HG03196 (cell line): ENCODE data around the gene GRIN3A.

Experiments used
- ATAC-seq: cut with Tn5 transposase; IDR thresholded peaks from one replicate; pipeline ENCODE4 v1.9.1; 2021; ENCODE audit not compliant: unreplicated experiment

GRIN3A gene

DNA sequence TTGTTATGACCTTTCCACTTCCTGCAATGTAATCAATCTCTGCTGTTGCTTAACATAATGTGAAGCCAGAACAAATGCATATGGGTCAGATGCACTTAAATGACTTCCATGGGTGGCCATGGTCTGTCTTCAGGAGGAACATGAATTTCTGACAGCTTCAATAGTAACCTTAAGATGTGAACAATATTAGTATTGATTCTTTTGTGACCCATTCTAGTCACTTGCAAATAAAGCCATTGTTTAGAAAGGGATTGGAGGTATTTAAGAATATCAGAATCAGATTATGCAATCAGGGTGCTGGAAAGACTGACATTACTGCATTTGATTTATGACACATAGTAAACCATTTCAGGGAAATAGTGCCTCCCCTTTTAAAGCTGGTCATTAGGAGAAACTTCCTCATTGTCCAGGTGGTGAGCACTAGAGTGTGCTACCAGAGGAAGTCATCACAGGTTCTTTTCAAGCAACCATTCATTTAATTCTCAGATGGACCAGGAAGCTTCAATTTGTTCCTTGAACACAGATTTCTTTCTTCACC lies 32.1 kb downstream of the GRIN3A start:
- ATAC-seq = no peak

- peak; percentile 84 for ATAC-seq
Measured at GRCh38 chr9:101705135-101705661, 33.2 kb downstream of the GRIN3A start.

- ATAC-seq = no peak
Measured at GRCh38 chr9:101702257-101702656, 36.2 kb downstream of the GRIN3A start.

GRCh38 chr9:101693546-101694336 lies 44.7 kb downstream of the GRIN3A start:
- ATAC-seq = no peak

GRCh38 chr9:101691657-101692056 lies 46.8 kb downstream of the GRIN3A start:
- ATAC-seq = no peak

DNA sequence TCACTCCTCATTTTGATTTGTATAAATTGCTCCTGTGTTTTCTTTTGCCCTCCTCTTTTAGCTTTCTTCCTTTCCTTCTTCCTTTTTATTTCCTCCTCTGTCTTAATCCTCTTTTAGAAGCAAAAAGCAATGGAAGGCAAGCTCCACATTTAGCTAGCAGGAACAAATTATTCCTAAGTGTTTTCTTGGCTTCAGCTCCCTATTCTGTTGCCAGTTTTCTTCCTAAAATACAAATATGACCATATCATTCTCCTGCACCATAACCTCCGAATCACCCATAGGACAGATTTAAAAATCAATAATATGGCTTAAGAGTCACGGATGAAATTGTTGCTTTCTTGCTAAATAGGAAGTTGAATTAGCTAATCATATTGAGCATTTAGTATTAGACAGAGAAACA lies 49.4 kb downstream of the GRIN3A start:
- ATAC-seq = no peak

DNA sequence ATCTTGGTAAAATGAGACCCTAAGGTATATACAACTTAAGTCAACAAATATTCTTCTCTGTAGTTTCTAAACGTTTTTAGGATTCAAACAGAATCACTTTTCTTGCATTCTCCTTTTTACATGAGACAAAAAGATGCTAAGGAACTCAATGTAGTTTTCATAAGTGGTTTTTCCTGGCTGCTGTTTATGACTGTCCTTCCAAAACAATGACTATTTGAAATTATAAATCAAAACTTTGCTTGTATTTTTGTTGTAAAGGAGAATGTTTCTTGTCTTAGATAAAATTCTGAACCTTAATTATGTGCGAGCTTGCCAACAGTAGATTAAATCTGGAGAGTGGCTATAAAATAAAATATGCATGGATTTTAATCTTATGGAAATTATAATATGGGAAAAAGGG lies 53.8 kb downstream of the GRIN3A start:
- no peak for ATAC-seq

DNA sequence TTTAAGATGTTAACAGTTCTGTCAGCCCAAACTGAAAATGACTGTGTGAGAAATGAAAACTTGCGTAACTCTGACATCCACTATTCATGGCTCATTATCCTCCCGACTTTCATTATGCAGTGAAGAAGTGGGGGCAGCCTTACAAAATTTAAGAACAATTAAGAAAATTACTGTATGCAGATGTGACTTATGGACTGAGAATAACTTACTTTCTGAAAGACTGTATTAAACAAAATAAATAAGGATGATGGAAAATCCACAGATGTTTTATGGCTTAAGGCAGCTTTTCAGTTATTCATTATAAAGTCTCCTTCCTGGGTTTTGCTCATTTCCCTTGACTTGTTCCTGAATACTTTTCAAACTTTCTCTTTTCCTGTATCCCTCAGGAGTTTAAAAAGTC lies 55.2 kb downstream of the GRIN3A start:
- ATAC-seq = no peak

GRCh38 chr9:101677861-101678260 lies 60.6 kb downstream of the GRIN3A start:
- ATAC-seq = no peak

GRCh38 chr9:101675341-101675740 lies 63.1 kb downstream of the GRIN3A start:
- no peak for ATAC-seq

DNA sequence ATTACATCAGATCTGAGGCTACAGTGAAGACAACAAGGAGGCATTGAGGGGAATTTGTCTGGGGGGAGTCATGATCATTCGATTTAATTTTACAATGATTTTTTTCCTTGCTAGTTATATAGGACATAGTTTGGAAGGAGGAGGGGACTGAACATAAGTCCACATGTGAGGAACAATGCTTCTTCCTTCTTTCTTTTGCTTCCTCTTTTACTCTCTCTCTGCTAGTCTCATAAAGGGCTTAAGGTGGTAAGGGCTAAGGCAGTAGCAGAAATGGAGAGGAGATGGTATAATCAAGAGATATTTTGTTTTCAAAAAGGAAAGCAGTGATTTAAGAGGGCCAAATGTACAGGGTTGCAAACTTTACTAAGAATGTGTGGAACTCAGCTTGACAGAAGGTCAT lies 64.3 kb downstream of the GRIN3A start:
- ATAC-seq = no peak

- ATAC-seq = no peak
Measured at GRCh38 chr9:101673642-101674041, 64.8 kb downstream of the GRIN3A start.

DNA sequence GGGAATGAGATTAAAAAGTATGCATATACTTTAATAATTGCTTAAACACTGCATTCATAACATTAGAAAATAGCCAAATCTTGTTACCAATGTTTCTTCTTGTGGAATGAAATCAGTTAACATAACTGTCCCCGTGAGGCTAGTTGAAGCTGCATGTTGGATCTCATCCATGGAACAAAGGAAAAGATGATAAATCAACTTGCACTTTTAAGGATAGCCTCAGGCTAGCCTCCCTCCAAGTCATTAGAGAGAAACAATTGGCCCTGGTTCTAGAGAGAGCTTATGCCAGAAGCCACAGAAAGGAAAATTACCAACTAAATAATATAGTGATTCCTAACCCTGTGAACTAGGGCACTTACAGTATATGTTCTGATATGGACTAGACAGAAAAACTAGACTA lies 66.9 kb downstream of the GRIN3A start:
- no peak for ATAC-seq

GRCh38 chr9:101668421-101668820 lies 70.0 kb downstream of the GRIN3A start:
- ATAC-seq = no peak

DNA sequence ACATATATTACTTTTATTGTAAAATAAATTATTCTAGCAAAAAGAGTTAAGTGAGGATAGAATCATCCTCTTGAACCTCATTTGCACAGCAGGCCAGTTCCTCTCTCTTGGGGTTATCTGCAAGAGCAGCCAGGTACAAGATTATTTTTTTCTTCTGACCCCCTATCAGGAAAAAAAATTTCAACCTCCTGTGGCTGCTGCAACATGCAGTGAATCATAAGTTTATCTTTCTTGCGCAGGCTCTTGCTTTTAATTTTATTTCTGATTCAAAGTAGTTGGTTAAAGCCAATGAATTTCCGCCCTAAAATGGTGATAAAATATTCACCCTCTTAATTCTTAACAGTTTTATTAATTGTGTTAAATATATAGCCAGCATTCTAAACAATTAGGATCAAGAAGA lies 74.0 kb downstream of the GRIN3A start:
- ATAC-seq = no peak

DNA sequence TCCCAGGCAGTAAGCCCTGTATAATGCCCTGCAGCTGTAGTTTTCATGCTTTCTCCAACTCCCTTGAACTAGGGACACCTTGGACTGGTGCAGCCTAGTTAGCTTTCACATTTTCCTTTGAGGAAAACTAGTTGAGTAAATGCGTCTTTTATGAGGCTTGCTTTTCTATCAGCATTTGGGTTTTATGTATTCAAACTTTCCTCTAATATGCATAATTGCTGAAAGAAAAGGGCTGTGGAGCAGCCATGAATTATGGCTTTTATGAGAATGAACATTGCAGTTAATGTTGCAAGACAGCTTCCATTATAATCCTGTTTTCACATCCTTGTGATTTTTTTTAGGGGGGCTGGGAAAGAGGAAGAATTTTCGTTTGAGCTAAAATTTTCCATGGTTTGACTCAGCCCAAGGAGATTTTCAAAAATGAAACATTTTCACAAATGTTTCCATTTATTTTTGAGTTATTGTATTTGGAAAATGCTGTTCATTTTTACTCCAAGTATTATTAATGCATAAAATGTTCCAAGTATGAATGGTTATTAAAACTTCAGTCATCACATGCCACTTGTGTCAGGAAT lies 85.8 kb downstream of the GRIN3A start:
- no peak for ATAC-seq

DNA sequence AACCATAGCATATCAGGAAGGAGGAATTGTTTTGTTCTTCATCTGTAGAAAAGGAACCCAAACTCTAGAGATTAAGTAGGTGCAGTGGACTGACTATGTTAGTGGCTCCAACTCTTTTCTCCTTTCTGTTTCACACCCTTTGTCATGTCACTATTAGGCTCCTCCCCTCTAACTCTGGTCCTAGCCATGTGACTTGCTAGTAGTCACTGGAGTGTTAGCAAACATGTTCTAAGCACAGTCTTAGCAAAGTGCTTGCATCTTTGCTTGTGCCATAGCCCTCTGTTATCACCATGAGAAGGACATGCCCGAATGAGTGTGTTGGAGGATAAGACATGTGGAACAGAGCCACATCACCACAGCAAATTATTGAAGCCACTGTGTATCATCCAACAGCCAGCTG lies 88.3 kb downstream of the GRIN3A start:
- ATAC-seq = peak; percentile 74

DNA sequence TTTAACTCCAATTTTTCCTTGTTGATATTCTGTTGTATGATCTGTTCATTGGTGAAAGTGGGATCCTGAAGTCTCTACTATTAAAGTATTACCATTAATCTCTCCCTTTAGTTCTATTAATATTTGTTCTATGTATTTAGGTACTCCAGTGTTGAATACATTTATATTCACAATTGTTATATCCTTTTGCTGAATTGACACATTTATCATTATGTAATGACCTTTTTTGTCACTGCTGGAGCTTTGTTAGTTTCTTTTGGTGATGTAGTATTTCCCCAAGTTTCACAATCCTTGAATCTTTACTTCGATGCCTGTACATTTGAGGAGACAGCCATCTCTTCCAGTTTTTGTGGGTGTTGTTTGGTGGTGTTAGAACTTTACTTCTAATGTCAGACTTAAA lies 90.0 kb downstream of the GRIN3A start:
- ATAC-seq = no peak

DNA sequence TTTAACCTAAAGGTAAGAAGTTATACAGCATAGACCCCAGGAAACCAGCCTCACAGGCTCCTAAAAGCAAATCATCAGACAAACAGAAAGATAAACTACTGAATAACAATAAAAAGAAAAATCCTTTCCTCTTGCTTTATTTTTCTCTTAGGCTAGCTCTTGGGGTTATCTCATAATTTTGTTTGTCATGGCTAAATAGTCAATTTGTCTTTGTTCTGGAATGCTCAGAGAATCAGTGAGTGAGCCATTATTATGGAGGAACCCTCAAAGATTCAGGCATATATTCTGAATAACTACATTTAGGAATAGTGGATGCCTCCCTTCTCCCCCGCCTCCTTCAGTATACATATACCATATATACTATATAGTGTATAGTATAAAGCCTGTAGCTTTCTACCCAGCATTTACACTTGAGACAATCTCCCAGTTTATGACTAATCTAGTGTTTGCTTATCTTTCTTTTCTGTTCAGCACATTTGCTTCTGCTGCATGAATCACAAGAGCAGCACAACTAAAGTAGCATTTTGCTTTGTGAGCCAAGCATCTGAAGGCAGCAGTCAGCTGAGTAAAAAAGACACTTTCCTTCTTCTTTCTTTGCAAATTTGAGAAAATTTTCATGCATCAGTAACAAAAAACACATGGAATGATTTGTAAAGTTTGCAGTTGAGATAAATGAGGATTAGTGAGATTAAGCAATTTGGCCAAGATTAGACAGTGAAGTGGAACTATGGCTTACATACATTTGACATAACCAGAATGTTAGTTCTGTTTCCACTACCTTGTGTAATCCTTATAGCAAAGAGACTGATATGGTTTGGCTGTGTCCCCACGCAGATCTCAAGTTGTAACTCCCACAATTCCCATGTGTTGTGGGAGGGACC lies 98.4 kb downstream of the GRIN3A start:
- no peak for ATAC-seq

DNA sequence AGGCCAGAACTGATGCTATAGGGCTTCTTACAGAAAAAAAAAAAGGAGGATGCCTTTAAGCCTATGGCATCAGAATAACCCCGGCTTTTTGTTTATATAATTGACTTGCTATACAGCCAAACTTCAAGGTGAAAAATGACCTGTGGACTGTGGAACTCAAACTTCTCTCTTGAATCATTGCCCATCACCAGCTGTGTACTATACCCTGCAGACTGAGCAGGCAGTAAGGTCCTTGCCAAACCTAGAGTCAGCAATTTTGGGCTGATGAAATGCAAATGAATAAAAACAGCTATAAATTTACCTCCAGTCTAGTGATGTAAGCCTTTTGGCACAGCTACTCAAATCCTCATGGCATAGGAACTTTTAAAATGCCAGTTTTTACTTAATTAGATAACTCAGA lies 99.1 kb downstream of the GRIN3A start:
- ATAC-seq = no peak

- no peak for ATAC-seq
Measured at GRCh38 chr9:101636247-101636646, 102.2 kb downstream of the GRIN3A start.
